ENCODE data around the gene ARHGEF26.

DNA sequence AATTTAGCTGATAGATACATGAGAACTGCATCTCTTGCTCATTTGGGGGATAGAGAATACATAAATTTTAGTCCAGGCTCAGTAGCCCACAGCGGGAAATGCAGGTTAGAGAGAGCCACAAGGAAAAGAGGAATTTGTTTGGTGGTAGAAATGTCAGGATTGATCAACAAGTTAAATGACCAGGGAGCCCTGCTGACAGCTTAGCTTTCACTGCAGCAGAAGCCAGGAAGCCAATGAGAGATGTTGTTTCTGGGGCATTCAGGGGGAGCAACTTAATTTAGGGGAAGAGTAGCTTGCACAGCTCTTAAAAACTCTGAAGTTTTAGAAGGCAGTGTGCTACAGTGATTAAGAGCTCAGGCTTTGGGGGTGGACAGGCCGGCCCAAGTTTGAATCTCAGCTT is 22.7 kb downstream of the ARHGEF26 start:
- TF ChIP-seq, protein P1, sequence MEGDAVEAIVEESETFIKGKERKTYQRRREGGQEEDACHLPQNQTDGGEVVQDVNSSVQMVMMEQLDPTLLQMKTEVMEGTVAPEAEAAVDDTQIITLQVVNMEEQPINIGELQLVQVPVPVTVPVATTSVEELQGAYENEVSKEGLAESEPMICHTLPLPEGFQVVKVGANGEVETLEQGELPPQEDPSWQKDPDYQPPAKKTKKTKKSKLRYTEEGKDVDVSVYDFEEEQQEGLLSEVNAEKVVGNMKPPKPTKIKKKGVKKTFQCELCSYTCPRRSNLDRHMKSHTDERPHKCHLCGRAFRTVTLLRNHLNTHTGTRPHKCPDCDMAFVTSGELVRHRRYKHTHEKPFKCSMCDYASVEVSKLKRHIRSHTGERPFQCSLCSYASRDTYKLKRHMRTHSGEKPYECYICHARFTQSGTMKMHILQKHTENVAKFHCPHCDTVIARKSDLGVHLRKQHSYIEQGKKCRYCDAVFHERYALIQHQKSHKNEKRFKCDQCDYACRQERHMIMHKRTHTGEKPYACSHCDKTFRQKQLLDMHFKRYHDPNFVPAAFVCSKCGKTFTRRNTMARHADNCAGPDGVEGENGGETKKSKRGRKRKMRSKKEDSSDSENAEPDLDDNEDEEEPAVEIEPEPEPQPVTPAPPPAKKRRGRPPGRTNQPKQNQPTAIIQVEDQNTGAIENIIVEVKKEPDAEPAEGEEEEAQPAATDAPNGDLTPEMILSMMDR (IDR thresholded peaks at IDR 0.05) = no peak
- no peak for TF ChIP-seq ZFX (IDR thresholded peaks at IDR 0.05; ENCODE audit: borderline replicate concordance)
